Measurements from ENCODE around the gene ATRAID.
"Not testable (repeated sequence)": the region's sequence is repeated elsewhere in the genome, so short reads cannot be mapped to it uniquely, and the experiment has no call there.

Gene ATRAID

GRCh38 chr2:27191070-27191829 is 20.6 kb upstream of the ATRAID start:
- peak overlapping the region; percentile 71 for H3K27ac ChIP-seq
- H3K4me3 ChIP-seq, result no peak overlapping the region
- peak; percentile 65 for DNase-seq (ENCODE audit: low read depth, low spot score)
- no peak overlapping the region for H3K9ac ChIP-seq (ENCODE audit: insufficient read length)
- no peaks in the 10 kb centered on the region for H3K36me3 ChIP-seq (ENCODE audit: insufficient read depth, low read length)
- TF ChIP-seq POLR2AphosphoS5 (IDR thresholded peaks at IDR 0.05; ENCODE audit: borderline replicate concordance, low read depth, low read length) (no peak), EZH2 (IDR thresholded peaks at IDR 0.05) (no peak), FOXP2 (optimal IDR thresholded peaks at IDR 0.05; ENCODE audit: control extremely low read depth, extremely low read length, insufficient read depth) (no peak)
- H3K9me3 ChIP-seq (ENCODE audit: low read depth, low read length), result no peaks in the 10 kb centered on the region

GRCh38 chr2:27194538-27195354 is 17.1 kb upstream of the ATRAID start:
- Histone ChIP-seq H3K4me3 (no peak overlapping the region), H3K9me3 (ENCODE audit: low read depth, low read length) (no peaks in the 10 kb centered on the region), H3K27ac (peak overlapping the region; percentile 92), H3K36me3 (ENCODE audit: insufficient read depth, low read length) (peaks cover 7% of the 10 kb centered on the region), H3K9ac (ENCODE audit: insufficient read length) (no peak overlapping the region)
- no peak for DNase-seq (ENCODE audit: low read depth, low spot score)
- no peak for TF ChIP-seq FOXP2 (optimal IDR thresholded peaks at IDR 0.05; ENCODE audit: control extremely low read depth, extremely low read length, insufficient read depth)
- TF ChIP-seq POLR2AphosphoS5 (IDR thresholded peaks at IDR 0.05; ENCODE audit: borderline replicate concordance, low read depth, low read length), result no peak
- TF ChIP-seq EZH2 (IDR thresholded peaks at IDR 0.05), result no peak

- H3K9ac ChIP-seq (ENCODE audit: insufficient read length); H3K9me3 ChIP-seq (ENCODE audit: low read depth, low read length); H3K27ac ChIP-seq; DNase-seq (ENCODE audit: low read depth, low spot score); H3K4me3 ChIP-seq: not testable (repeated sequence)
- peaks cover 14% of the 10 kb centered on the region for H3K36me3 ChIP-seq (ENCODE audit: insufficient read depth, low read length)
Observed at GRCh38 chr2:27195799-27196198, 16.0 kb upstream of the ATRAID start.

GRCh38 chr2:27198068-27198467 is 13.8 kb upstream of the ATRAID start:
- Histone ChIP-seq H3K36me3 (ENCODE audit: insufficient read depth, low read length) (peaks cover 33% of the 10 kb centered on the region), H3K27ac (peak overlapping the region; percentile 2; the same call in 1 of the 2 replicates)
- DNase-seq (ENCODE audit: low read depth, low spot score); H3K9ac ChIP-seq (ENCODE audit: insufficient read length); H3K4me3 ChIP-seq; H3K9me3 ChIP-seq (ENCODE audit: low read depth, low read length): not testable (repeated sequence)
- TF ChIP-seq POLR2AphosphoS5 (IDR thresholded peaks at IDR 0.05; ENCODE audit: borderline replicate concordance, low read depth, low read length), result 0 out of 2 replicates have a peak, but pooled peaks have one; percentile 13

- Histone ChIP-seq H3K36me3 (ENCODE audit: insufficient read depth, low read length) (peaks cover 39% of the 10 kb centered on the region), H3K4me3 (no peak overlapping the region), H3K9me3 (ENCODE audit: low read depth, low read length) (no peaks in the 10 kb centered on the region), H3K9ac (ENCODE audit: insufficient read length) (no peak overlapping the region), H3K27ac (peak overlapping the region; percentile 39; the same call in 1 of the 2 replicates)
- DNase-seq (ENCODE audit: low read depth, low spot score), result no peak
- TF ChIP-seq POLR2AphosphoS5 (IDR thresholded peaks at IDR 0.05; ENCODE audit: borderline replicate concordance, low read depth, low read length), result no peak
Observed at GRCh38 chr2:27198627-27199026, 13.2 kb upstream of the ATRAID start.

- Histone ChIP-seq H3K27ac (peak overlapping the region; percentile 39), H3K9ac (ENCODE audit: insufficient read length) (no peak overlapping the region), H3K36me3 (ENCODE audit: insufficient read depth, low read length) (peaks cover 45% of the 10 kb centered on the region), H3K9me3 (ENCODE audit: low read depth, low read length) (no peaks in the 10 kb centered on the region), H3K4me3 (no peak overlapping the region)
- TF ChIP-seq EZH2 (IDR thresholded peaks at IDR 0.05) (no peak), FOXP2 (optimal IDR thresholded peaks at IDR 0.05; ENCODE audit: control extremely low read depth, extremely low read length, insufficient read depth) (no peak)
- DNase-seq (ENCODE audit: low read depth, low spot score), result no peak
Observed at GRCh38 chr2:27199241-27199640, 12.6 kb upstream of the ATRAID start.

- Histone ChIP-seq H3K36me3 (ENCODE audit: insufficient read depth, low read length) (peaks cover 69% of the 10 kb centered on the region), H3K9me3 (ENCODE audit: low read depth, low read length) (no peaks in the 10 kb centered on the region), H3K4me3 (no peak overlapping the region), H3K9ac (ENCODE audit: insufficient read length) (no peak overlapping the region), H3K27ac (no peak overlapping the region)
- TF ChIP-seq POLR2AphosphoS5 (IDR thresholded peaks at IDR 0.05; ENCODE audit: borderline replicate concordance, low read depth, low read length) (no peak), EZH2 (IDR thresholded peaks at IDR 0.05) (no peak), FOXP2 (optimal IDR thresholded peaks at IDR 0.05; ENCODE audit: control extremely low read depth, extremely low read length, insufficient read depth) (no peak)
- no peak for DNase-seq (ENCODE audit: low read depth, low spot score)
Observed at GRCh38 chr2:27201675-27202074, 10.2 kb upstream of the ATRAID start.

- Histone ChIP-seq H3K4me3 (no peak overlapping the region), H3K27ac (no peak overlapping the region), H3K9me3 (ENCODE audit: low read depth, low read length) (no peaks in the 10 kb centered on the region), H3K36me3 (ENCODE audit: insufficient read depth, low read length) (peaks cover 81% of the 10 kb centered on the region), H3K9ac (ENCODE audit: insufficient read length) (no peak overlapping the region)
- no peak for DNase-seq (ENCODE audit: low read depth, low spot score)
- TF ChIP-seq EZH2 (IDR thresholded peaks at IDR 0.05) (no peak), POLR2AphosphoS5 (IDR thresholded peaks at IDR 0.05; ENCODE audit: borderline replicate concordance, low read depth, low read length) (no peak), FOXP2 (optimal IDR thresholded peaks at IDR 0.05; ENCODE audit: control extremely low read depth, extremely low read length, insufficient read depth) (no peak)
Observed at GRCh38 chr2:27202854-27203253, 9.0 kb upstream of the ATRAID start.
